Body of pancreas (tissue), 4 donors: Measurements from ENCODE around the gene FDX2. TPM values are rescaled to one million over a fixed set of nuclear protein-coding genes. Genes with fewer than 3 reads are reported as not detected.

Experiments used
- ATAC-seq: fragments of 150-250 bp; one replicate; pipeline ENCODE4 v1.9.1; 2016
- DNase-seq, 4 donors: peaks; one replicate each; pipeline ENCODE4 v3.0.0-alpha.2; 2019
- H3K27ac ChIP-seq, 4 donors: fragments of 200-600 bp; sonication (generic); 1 replicate in 3 of 4; 2 replicates in 1 of 4; pipeline versions ENCODE4 v1.5.1 to v1.6.1; 2016 to 2019; ENCODE audit warnings: mild to moderate bottlenecking in 1 of 4, mixed read lengths in 1 of 4, moderate library complexity in 1 of 4
- H3K27me3 ChIP-seq, 2 donors: fragments of 200-600 bp; sonication (generic); one replicate each; pipeline ENCODE4 v1.6.0; 2016; ENCODE audit warnings: mild to moderate bottlenecking in 1 of 2
- H3K36me3 ChIP-seq, 2 donors: fragments of 200-600 bp; sonication (generic); replicated peaks in 1 of 2; 2 replicates each; pipeline ENCODE4 v1.5.1; 2016; ENCODE audit warnings: low read depth in 2 of 2; ENCODE audit not compliant: insufficient read depth in 1 of 2
- H3K4me1 ChIP-seq: fragments of 200-600 bp; sonication (generic); one replicate; pipeline ENCODE4 v1.6.0; 2016
- H3K4me3 ChIP-seq, 2 donors: fragments of 200-600 bp; sonication (generic); 1 replicate in 1 of 2; 2 replicates in 1 of 2; pipeline ENCODE4 v1.5.1; 2016 to 2019
- H3K9me3 ChIP-seq, 3 donors: fragments of 200-600 bp; sonication (generic); 1 replicate in 2 of 3; 2 replicates in 1 of 3; pipeline ENCODE4 v1.5.1; 2016
- CTCF ChIP-seq, 7 experiments: fragments of 450-650 bp in 4 of 7; fragments of 200-600 bp in 3 of 7; sonication (generic) in 3 of 7; IDR thresholded peaks; one replicate each; pipeline ENCODE4 v1.5.1; 2016 to 2019; ENCODE audit warnings: antibody characterized with exemption in 7 of 7
- POLR2A ChIP-seq, 3 donors: fragments of 450-650 bp; IDR thresholded peaks; one replicate each; pipeline ENCODE4 v1.6.1; 2016; ENCODE audit warnings: antibody characterized with exemption in 3 of 3, mild to moderate bottlenecking in 2 of 3
- WGBS, 2 donors: methylation state at CpG; one replicate each; pipeline ENCODE4 v1.1.5; 2017; 5-methylcytosine and 5-hydroxymethylcytosine counted together
- intact Hi-C: fragments of 100-400 bp; cut with DNase I; formaldehyde crosslinking; loops from one replicate; pipeline ENCODE4 v1.15.1; 2023
- total RNA-seq, 2 donors: library from RNA; depleted of rRNA; stranded (reverse); fragments of >200 nt; gene quantifications; one replicate each; pipeline ENCODE4 v1.1.0, GENCODE V29; 2016

The FDX2 gene
- total RNA-seq, 2 donors from 2014 or later = 11.2 to 16.8 TPM

- no peak for ATAC-seq
- Histone ChIP-seq H3K36me3 (no peaks in the 10 kb centered on the region), H3K27ac (no peak overlapping the region), H3K4me3 (no peak overlapping the region), H3K27me3 (peaks cover 0 to 53% of the 10 kb centered on the region in 2 donors), H3K9me3 (no peaks in the 10 kb centered on the region), H3K4me1 (peaks cover 35% of the 10 kb centered on the region)
- intact Hi-C loops = no loop called here
- WGBS, 2 donors = 7 to 9% methylated on average over 11 to 58 of the region's 58 CpGs
- TF ChIP-seq CTCF (IDR thresholded peaks at IDR 0.05) (no peak), POLR2A (IDR thresholded peaks at IDR 0.05) (no peak)
- no peak for DNase-seq
Observed at GRCh38 chr19:10295847-10296591, 19.8 kb downstream of the FDX2 start.

- intact Hi-C loops = no loop called here
- no peak overlapping the region for H3K4me3 ChIP-seq
- DNase-seq (peak in 1 of 4 donors; percentile 40), ATAC-seq (no peak)
- peaks cover 0 to 59% of the 10 kb centered on the region in 2 donors for H3K27me3 ChIP-seq
- 0 to 6% methylated on average over 6 to 48 of the region's 48 CpGs for WGBS, 2 donors
- no peaks in the 10 kb centered on the region for H3K36me3 ChIP-seq
- TF ChIP-seq CTCF (IDR thresholded peaks at IDR 0.05) = no peak
- no peak for TF ChIP-seq POLR2A (IDR thresholded peaks at IDR 0.05)
- peaks cover 41% of the 10 kb centered on the region for H3K4me1 ChIP-seq
- H3K27ac ChIP-seq = no peak overlapping the region
- no peaks in the 10 kb centered on the region for H3K9me3 ChIP-seq
Observed at GRCh38 chr19:10295305-10295846, 20.4 kb downstream of the FDX2 start.

- Histone ChIP-seq H3K4me1 (peaks cover 52% of the 10 kb centered on the region), H3K9me3 (no peaks in the 10 kb centered on the region), H3K27ac (no peak overlapping the region), H3K36me3 (no peaks in the 10 kb centered on the region), H3K4me3 (no peak overlapping the region), H3K27me3 (peaks cover 0 to 70% of the 10 kb centered on the region in 2 donors)
- ATAC-seq = no peak
- WGBS, 2 donors = 0 to 14% methylated on average over 10 to 24 of the region's 25 CpGs
- intact Hi-C loops = no loop called here
- no peak for TF ChIP-seq CTCF (IDR thresholded peaks at IDR 0.05)
- no peak for TF ChIP-seq POLR2A (IDR thresholded peaks at IDR 0.05)
- DNase-seq = no peak
Observed at GRCh38 chr19:10294368-10294697, 21.5 kb downstream of the FDX2 start.

DNA sequence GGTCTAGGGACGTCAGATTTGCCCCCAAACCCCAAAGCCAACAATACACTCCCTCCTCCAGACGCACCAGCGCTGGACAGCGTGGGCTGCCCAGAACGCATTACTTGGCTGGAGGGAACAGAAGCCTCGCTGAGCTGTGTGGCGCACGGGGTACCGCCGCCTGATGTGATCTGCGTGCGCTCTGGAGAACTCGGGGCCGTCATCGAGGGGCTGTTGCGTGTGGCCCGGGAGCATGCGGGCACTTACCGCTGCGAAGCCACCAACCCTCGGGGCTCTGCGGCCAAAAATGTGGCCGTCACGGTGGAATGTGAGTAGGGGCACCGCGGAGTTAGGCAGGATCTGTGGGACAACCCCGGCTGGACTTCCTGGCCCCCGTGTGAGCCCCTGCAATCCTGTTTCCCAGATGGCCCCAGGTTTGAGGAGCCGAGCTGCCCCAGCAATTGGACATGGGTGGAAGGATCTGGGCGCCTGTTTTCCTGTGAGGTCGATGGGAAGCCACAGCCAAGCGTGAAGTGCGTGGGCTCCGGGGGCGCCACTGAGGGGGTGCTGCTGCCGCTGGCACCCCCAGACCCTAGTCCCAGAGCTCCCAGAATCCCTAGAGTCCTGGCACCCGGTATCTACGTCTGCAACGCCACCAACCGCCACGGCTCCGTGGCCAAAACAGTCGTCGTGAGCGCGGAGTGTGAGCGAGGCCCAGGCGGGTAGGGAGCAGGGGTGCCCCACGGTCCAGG, 22.0 kb downstream of the FDX2 start:
- DNase-seq (no peak), ATAC-seq (no peak)
- Histone ChIP-seq H3K9me3 (no peaks in the 10 kb centered on the region), H3K36me3 (no peaks in the 10 kb centered on the region), H3K4me1 (peaks cover 57% of the 10 kb centered on the region), H3K4me3 (no peak overlapping the region), H3K27me3 (peaks cover 0 to 75% of the 10 kb centered on the region in 2 donors), H3K27ac (no peak overlapping the region)
- intact Hi-C loops = no loop called here
- TF ChIP-seq POLR2A (IDR thresholded peaks at IDR 0.05) (no peak), CTCF (IDR thresholded peaks at IDR 0.05) (no peak)
- WGBS, 2 donors = 16% methylated on average over 49 of the region's 49 CpGs; no CpG with 5 or more reads in 1 of the 2 donors
